ENCODE data around the gene XKR7.

The XKR7 gene

DNA sequence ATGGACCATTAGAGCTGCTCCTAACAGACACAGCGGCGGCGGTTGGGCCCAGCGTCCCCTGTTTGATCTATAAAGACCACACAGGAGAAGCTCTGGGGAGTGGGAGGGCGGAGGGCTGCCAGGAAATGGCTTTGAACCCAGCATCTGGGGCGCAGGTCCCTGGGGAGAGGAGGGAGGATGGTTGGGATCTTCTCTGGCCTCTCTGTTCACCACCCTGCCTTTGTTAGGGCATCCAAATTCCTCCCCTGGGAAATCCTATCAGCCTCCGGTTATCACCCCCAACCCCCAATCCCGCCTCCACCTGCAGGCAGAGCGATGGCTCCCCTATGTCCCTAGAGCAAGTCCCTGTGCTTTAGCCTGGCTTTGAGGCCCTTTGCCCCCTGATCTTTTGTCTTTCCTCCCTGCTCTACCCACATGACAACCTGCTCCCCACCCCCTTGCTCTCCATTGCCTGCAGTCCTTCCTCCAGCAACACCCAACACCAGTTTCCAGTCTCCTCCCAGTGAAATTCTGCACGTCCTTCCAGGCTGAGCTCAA, 7.1 kb downstream of the XKR7 start:
- Histone ChIP-seq H3K4me3 (ENCODE audit: low read length in 2 of 2) (no peak overlapping the region), H3K27ac (ENCODE audit: low read depth in 2 of 2, low read length in 2 of 2) (no peak overlapping the region), H3K9me3 (ENCODE audit: control insufficient read depth in 2 of 2, low read length in 2 of 2) (no peaks in the 10 kb centered on the region), H3K36me3 (ENCODE audit: control insufficient read depth in 2 of 2, insufficient read depth in 2 of 2, low read length in 2 of 2) (no peaks in the 10 kb centered on the region), H3K27me3 (ENCODE audit: control insufficient read depth in 2 of 2, insufficient read depth in 2 of 2, low read length in 2 of 2) (peaks cover 5 to 10% of the 10 kb centered on the region in 2 donors), H3K4me1 (ENCODE audit: control insufficient read depth in 2 of 2, insufficient read depth in 2 of 2, low read length in 2 of 2) (no peaks in the 10 kb centered on the region), H3K9ac (ENCODE audit: low read depth in 1 of 2, low read length in 2 of 2) (no peak overlapping the region)

DNA sequence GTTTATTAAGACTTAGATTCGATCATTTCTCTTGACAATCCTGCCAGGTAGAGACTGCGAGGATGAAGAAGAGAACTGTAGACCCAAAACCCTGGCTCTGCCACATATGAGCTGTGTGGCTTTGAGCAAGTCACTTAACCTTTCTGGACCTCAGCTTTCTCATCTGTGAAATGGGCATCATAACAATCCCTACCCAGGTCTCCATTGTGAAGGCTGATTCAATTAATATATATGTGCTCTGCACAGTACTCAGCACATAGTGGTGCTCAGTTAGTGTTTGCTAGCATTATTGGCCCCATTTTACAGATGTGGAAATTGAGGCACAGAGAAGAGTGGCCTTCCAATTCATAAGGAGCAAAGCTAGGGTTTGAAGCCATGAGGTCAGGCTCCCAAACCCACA, 7.9 kb downstream of the XKR7 start:
- Histone ChIP-seq H3K27me3 (ENCODE audit: control insufficient read depth in 2 of 2, insufficient read depth in 2 of 2, low read length in 2 of 2) (peaks cover 3 to 10% of the 10 kb centered on the region in 2 donors), H3K36me3 (ENCODE audit: control insufficient read depth in 2 of 2, insufficient read depth in 2 of 2, low read length in 2 of 2) (no peaks in the 10 kb centered on the region), H3K9me3 (ENCODE audit: control insufficient read depth in 2 of 2, low read length in 2 of 2) (no peaks in the 10 kb centered on the region), H3K9ac (ENCODE audit: low read depth in 1 of 2, low read length in 2 of 2) (no peak overlapping the region), H3K4me1 (ENCODE audit: control insufficient read depth in 2 of 2, insufficient read depth in 2 of 2, low read length in 2 of 2) (no peaks in the 10 kb centered on the region), H3K27ac (ENCODE audit: low read depth in 2 of 2, low read length in 2 of 2) (no peak overlapping the region), H3K4me3 (ENCODE audit: low read length in 2 of 2) (no peak overlapping the region)

DNA sequence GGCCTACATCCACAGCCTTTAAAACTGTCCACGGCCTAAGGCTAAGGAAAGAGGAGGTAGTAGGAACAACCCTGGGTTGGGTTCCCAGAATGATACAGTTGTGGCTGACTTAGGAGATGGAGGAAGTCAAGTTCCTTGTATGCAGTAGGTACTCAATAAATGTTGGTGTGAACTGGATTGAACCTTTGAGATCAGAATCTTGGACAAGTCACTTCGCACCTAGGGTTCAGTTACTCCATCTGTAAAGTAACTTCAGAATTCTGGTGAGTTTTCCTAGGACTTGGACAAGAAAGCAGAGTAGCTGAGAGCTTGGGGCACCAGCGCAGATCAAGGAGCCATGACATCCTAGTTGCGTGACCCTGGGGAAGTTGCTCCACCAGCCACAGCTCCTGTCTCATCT, 9.1 kb downstream of the XKR7 start:
- H3K9ac ChIP-seq (ENCODE audit: low read depth in 1 of 2, low read length in 2 of 2): no peak overlapping the region
- H3K36me3 ChIP-seq (ENCODE audit: control insufficient read depth in 2 of 2, insufficient read depth in 2 of 2, low read length in 2 of 2): no peaks in the 10 kb centered on the region
- peaks cover 0 to 10% of the 10 kb centered on the region in 2 donors for H3K27me3 ChIP-seq (ENCODE audit: control insufficient read depth in 2 of 2, insufficient read depth in 2 of 2, low read length in 2 of 2)
- no peaks in the 10 kb centered on the region for H3K9me3 ChIP-seq (ENCODE audit: control insufficient read depth in 2 of 2, low read length in 2 of 2)
- no peak overlapping the region for H3K27ac ChIP-seq (ENCODE audit: low read depth in 2 of 2, low read length in 2 of 2)
- no peaks in the 10 kb centered on the region for H3K4me1 ChIP-seq (ENCODE audit: control insufficient read depth in 2 of 2, insufficient read depth in 2 of 2, low read length in 2 of 2)
- H3K4me3 ChIP-seq (ENCODE audit: low read length in 2 of 2): no peak overlapping the region

DNA sequence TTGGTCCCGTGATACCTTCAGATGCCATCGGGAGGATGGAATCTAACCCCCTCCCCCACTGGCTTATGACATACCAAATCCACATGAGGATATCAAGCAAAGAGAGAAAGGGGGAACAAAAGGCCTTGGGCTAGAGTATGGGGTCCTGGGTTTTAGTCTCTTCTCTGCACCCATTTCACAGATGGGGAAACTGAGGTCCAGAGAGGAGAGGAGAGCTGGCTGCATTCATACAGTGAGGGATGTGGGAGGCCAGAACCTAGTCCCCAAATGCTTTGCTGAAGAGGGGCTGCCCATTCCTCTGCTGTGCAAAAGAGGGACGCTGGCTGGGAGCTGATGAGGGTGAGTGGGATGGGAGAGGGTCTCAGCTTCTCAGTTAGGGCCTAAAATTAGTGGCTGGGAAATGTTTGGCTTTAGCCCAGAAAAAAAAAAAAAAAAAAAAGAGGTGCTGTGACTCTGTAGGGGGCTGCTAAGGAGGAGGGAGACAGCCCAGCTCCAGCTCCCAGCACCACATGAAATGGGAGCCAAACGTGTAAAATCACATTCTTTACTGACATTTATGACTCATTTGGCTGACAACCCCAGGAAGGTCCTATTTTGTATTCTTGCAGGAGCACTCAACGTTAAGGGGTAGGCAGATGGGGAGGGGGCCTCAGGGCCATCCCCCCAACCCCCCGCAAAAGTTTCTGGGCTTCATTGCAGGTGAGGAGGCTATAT, 11.9 kb downstream of the XKR7 start:
- Histone ChIP-seq H3K27me3 (ENCODE audit: control insufficient read depth in 2 of 2, insufficient read depth in 2 of 2, low read length in 2 of 2) (peaks cover 0 to 4% of the 10 kb centered on the region in 2 donors), H3K27ac (ENCODE audit: low read depth in 2 of 2, low read length in 2 of 2) (no peak overlapping the region), H3K4me3 (ENCODE audit: low read length in 2 of 2) (no peak overlapping the region), H3K9ac (ENCODE audit: low read depth in 1 of 2, low read length in 2 of 2) (no peak overlapping the region), H3K9me3 (ENCODE audit: control insufficient read depth in 2 of 2, low read length in 2 of 2) (no peaks in the 10 kb centered on the region), H3K36me3 (ENCODE audit: control insufficient read depth in 2 of 2, insufficient read depth in 2 of 2, low read length in 2 of 2) (no peaks in the 10 kb centered on the region), H3K4me1 (ENCODE audit: control insufficient read depth in 2 of 2, insufficient read depth in 2 of 2, low read length in 2 of 2) (no peaks in the 10 kb centered on the region)

DNA sequence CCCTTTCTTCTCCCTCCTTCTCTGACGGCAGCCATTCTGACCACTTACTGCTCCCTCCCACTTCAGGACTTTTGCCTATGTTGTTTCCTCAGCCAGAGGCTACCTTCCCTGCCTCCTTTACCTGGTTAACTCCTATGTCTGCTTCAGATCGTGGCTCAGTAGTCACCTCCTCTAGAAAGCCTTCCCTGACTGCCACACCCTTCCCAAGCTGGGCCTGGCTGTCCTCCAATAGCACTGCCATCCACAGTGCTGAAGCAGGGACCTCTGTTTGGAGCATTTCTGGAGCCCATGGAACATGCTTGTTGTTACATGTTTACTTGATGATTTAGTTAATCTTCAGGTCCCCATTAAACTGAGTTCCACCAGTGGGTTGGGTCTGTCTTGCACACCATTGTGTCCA, 13.8 kb downstream of the XKR7 start:
- H3K9ac ChIP-seq (ENCODE audit: low read depth in 1 of 2, low read length in 2 of 2): no peak overlapping the region
- H3K4me3 ChIP-seq (ENCODE audit: low read length in 2 of 2): no peak overlapping the region
- no peaks in the 10 kb centered on the region for H3K36me3 ChIP-seq (ENCODE audit: control insufficient read depth in 2 of 2, insufficient read depth in 2 of 2, low read length in 2 of 2)
- no peaks in the 10 kb centered on the region for H3K27me3 ChIP-seq (ENCODE audit: control insufficient read depth in 2 of 2, insufficient read depth in 2 of 2, low read length in 2 of 2)
- H3K9me3 ChIP-seq (ENCODE audit: control insufficient read depth in 2 of 2, low read length in 2 of 2): no peaks in the 10 kb centered on the region
- no peaks in the 10 kb centered on the region for H3K4me1 ChIP-seq (ENCODE audit: control insufficient read depth in 2 of 2, insufficient read depth in 2 of 2, low read length in 2 of 2)
- H3K27ac ChIP-seq (ENCODE audit: low read depth in 2 of 2, low read length in 2 of 2): no peak overlapping the region

DNA sequence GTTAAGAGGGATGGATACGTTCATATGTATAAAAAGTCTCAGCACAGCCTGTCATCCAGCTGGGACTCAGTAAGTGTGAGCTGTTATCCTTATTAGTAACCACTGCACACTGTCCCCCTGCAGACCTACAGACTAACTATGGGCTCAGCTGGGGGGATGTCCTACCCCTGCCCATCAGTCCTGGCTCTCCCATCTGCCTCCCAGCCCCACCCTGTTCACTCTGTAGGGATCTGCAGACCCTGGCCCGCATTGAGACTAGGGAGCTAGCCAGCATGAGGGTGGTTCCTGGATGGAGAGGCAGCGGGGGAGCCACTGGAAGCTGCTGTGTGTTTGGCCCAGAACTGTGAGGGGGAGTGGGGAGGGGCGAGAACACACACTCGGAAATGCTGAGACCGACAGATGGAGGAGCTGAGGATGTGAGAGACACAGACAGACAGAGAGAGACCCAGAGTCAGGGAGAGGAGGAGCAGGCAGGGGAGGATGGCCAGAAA, 17.1 kb downstream of the XKR7 start:
- no peaks in the 10 kb centered on the region for H3K9me3 ChIP-seq (ENCODE audit: control insufficient read depth in 2 of 2, low read length in 2 of 2)
- no peaks in the 10 kb centered on the region for H3K4me1 ChIP-seq (ENCODE audit: control insufficient read depth in 2 of 2, insufficient read depth in 2 of 2, low read length in 2 of 2)
- H3K27ac ChIP-seq (ENCODE audit: low read depth in 2 of 2, low read length in 2 of 2): no peak overlapping the region
- H3K4me3 ChIP-seq (ENCODE audit: low read length in 2 of 2): no peak overlapping the region
- no peaks in the 10 kb centered on the region for H3K27me3 ChIP-seq (ENCODE audit: control insufficient read depth in 2 of 2, insufficient read depth in 2 of 2, low read length in 2 of 2)
- H3K36me3 ChIP-seq (ENCODE audit: control insufficient read depth in 2 of 2, insufficient read depth in 2 of 2, low read length in 2 of 2): no peaks in the 10 kb centered on the region
- no peak overlapping the region for H3K9ac ChIP-seq (ENCODE audit: low read depth in 1 of 2, low read length in 2 of 2)

DNA sequence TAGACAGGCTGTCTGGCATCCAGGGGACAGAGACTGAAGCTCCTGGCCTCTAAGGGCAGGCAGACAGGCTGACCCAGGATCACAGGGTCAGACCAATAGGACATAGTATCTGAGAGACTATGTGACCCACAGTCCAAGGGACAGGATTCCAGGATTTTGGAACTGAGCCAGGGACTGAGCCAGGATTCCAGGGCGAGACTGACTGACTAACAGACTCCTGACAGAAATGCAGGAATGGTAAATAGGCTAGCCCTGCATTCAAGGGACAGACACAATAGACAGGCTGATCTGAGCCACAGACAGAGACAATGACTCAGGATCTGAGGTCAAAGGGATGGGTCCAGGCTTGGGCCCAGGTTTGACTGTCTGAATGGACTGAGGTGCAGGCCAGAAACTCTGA, 19.8 kb downstream of the XKR7 start:
- H3K9me3 ChIP-seq (ENCODE audit: control insufficient read depth in 2 of 2, low read length in 2 of 2): no peaks in the 10 kb centered on the region
- H3K4me3 ChIP-seq (ENCODE audit: low read length in 2 of 2): no peak overlapping the region
- H3K9ac ChIP-seq (ENCODE audit: low read depth in 1 of 2, low read length in 2 of 2): no peak overlapping the region
- H3K4me1 ChIP-seq (ENCODE audit: control insufficient read depth in 2 of 2, insufficient read depth in 2 of 2, low read length in 2 of 2): no peaks in the 10 kb centered on the region
- H3K36me3 ChIP-seq (ENCODE audit: control insufficient read depth in 2 of 2, insufficient read depth in 2 of 2, low read length in 2 of 2): no peaks in the 10 kb centered on the region
- H3K27ac ChIP-seq (ENCODE audit: low read depth in 2 of 2, low read length in 2 of 2): no peak overlapping the region
- H3K27me3 ChIP-seq (ENCODE audit: control insufficient read depth in 2 of 2, insufficient read depth in 2 of 2, low read length in 2 of 2): no peaks in the 10 kb centered on the region

DNA sequence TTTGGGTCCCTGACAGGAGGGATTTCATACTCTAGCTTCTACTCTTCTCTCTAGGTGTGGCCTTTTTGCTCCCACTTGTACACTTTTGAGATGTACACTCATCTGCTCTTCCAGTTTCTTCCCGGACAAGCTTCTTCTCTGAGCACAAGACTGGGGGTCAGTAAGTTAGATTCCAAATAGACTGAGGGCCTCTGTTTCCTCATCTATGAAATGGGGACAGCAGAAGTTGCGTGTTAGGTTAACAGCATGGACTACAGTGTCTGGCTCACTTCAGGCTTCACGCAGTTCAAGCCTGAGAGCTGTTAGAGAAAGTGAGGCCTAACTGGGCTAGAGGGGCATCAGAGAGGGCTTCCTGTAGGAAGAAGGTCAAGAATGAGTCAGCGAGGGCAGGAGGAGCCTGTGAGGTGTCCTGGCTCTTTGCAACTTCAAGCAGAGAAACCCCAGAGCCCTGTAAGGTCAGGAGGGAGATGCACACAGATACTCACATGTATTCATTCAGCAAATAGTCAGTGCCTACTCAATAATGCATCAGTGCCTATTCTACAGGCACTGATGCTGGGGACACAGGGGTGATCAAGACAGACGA, 20.6 kb downstream of the XKR7 start:
- H3K36me3 ChIP-seq (ENCODE audit: control insufficient read depth in 2 of 2, insufficient read depth in 2 of 2, low read length in 2 of 2): no peaks in the 10 kb centered on the region
- no peaks in the 10 kb centered on the region for H3K27me3 ChIP-seq (ENCODE audit: control insufficient read depth in 2 of 2, insufficient read depth in 2 of 2, low read length in 2 of 2)
- no peak overlapping the region for H3K9ac ChIP-seq (ENCODE audit: low read depth in 1 of 2, low read length in 2 of 2)
- no peak overlapping the region for H3K4me3 ChIP-seq (ENCODE audit: low read length in 2 of 2)
- H3K27ac ChIP-seq (ENCODE audit: low read depth in 2 of 2, low read length in 2 of 2): no peak overlapping the region
- H3K4me1 ChIP-seq (ENCODE audit: control insufficient read depth in 2 of 2, insufficient read depth in 2 of 2, low read length in 2 of 2): no peaks in the 10 kb centered on the region
- H3K9me3 ChIP-seq (ENCODE audit: control insufficient read depth in 2 of 2, low read length in 2 of 2): no peaks in the 10 kb centered on the region

DNA sequence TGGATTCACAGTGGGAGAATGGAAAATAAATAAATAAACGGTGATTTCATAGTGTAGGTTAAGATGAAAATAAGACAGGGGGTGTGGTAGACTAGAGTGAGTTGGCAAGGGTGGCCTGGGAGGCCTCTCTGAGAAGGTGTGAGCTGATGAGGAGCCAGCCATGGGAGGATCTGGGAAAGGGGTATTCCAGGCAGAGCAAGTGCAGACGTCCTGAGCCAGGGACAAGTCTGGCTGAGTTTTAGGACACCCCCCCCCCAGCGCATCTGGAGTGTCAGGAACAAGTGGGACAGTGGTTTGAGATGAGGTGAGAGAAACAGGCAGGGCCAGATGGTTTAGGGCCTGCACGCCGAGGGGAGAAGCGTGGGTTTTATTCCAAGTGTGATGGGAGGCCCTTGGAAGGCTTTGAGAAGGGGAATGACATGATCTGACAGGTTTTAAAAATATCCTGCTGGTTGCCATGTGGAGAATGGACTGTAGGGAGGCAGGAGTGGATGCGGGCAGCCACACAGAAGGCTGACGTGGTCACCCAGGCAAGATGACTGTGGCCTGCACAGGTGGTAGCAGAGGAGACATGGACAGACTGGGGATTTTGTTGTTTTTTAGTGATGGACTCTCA, 21.2 kb downstream of the XKR7 start:
- Histone ChIP-seq H3K27me3 (ENCODE audit: control insufficient read depth in 2 of 2, insufficient read depth in 2 of 2, low read length in 2 of 2) (peaks cover 1 to 3% of the 10 kb centered on the region in 2 donors), H3K27ac (ENCODE audit: low read depth in 2 of 2, low read length in 2 of 2) (no peak overlapping the region), H3K4me1 (ENCODE audit: control insufficient read depth in 2 of 2, insufficient read depth in 2 of 2, low read length in 2 of 2) (no peaks in the 10 kb centered on the region), H3K4me3 (ENCODE audit: low read length in 2 of 2) (no peak overlapping the region), H3K9me3 (ENCODE audit: control insufficient read depth in 2 of 2, low read length in 2 of 2) (no peaks in the 10 kb centered on the region), H3K9ac (ENCODE audit: low read depth in 1 of 2, low read length in 2 of 2) (no peak overlapping the region), H3K36me3 (ENCODE audit: control insufficient read depth in 2 of 2, insufficient read depth in 2 of 2, low read length in 2 of 2) (no peaks in the 10 kb centered on the region)

DNA sequence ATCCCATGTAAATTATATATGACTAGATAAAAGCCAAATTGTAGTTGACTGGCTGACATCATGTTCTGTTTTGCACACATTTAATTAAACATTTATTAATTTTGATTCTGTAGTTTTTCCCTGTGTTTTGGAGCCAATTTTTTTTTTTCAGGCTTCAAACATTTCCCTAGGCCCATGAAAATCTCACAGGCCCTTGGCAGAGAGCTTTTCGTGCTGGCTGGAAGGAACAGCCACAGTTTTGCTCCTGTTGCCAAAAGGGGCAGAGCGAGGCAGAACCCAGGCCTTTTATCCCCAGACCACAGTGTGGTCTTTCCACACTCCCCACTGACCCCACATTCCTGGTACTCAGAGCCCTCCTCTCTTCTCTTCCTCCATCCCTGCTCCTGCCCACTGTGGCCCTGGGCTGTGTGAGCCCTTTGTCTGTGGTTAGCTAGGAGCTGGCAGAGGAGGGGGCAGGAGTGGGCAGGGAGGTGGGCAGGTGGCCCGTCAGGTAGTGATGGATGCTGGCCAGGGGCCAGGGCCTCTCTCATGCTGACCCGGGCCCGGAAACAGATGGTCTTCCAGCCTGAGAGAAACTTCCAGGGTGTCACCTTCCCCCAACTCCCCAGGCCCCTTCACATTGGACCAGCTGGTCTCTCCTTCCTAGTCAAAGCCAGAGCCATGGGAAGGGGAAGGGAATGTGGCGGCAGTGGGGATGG, 22.8 kb downstream of the XKR7 start:
- H3K4me1 ChIP-seq (ENCODE audit: control insufficient read depth in 2 of 2, insufficient read depth in 2 of 2, low read length in 2 of 2): no peaks in the 10 kb centered on the region

More for the DNA sequence above, 22.8 kb downstream of the XKR7 start:
- Histone ChIP-seq H3K4me3 (ENCODE audit: low read length in 2 of 2) (no peak overlapping the region), H3K27ac (ENCODE audit: low read depth in 2 of 2, low read length in 2 of 2) (no peak overlapping the region), H3K36me3 (ENCODE audit: control insufficient read depth in 2 of 2, insufficient read depth in 2 of 2, low read length in 2 of 2) (no peaks in the 10 kb centered on the region), H3K27me3 (ENCODE audit: control insufficient read depth in 2 of 2, insufficient read depth in 2 of 2, low read length in 2 of 2) (peaks cover 9 to 14% of the 10 kb centered on the region in 2 donors), H3K9me3 (ENCODE audit: control insufficient read depth in 2 of 2, low read length in 2 of 2) (no peaks in the 10 kb centered on the region), H3K9ac (ENCODE audit: low read depth in 1 of 2, low read length in 2 of 2) (no peak overlapping the region)

All from mucosa of rectum (tissue), 2 donors.